ENCODE data around the gene ACP1.

ACP1 gene

DNA sequence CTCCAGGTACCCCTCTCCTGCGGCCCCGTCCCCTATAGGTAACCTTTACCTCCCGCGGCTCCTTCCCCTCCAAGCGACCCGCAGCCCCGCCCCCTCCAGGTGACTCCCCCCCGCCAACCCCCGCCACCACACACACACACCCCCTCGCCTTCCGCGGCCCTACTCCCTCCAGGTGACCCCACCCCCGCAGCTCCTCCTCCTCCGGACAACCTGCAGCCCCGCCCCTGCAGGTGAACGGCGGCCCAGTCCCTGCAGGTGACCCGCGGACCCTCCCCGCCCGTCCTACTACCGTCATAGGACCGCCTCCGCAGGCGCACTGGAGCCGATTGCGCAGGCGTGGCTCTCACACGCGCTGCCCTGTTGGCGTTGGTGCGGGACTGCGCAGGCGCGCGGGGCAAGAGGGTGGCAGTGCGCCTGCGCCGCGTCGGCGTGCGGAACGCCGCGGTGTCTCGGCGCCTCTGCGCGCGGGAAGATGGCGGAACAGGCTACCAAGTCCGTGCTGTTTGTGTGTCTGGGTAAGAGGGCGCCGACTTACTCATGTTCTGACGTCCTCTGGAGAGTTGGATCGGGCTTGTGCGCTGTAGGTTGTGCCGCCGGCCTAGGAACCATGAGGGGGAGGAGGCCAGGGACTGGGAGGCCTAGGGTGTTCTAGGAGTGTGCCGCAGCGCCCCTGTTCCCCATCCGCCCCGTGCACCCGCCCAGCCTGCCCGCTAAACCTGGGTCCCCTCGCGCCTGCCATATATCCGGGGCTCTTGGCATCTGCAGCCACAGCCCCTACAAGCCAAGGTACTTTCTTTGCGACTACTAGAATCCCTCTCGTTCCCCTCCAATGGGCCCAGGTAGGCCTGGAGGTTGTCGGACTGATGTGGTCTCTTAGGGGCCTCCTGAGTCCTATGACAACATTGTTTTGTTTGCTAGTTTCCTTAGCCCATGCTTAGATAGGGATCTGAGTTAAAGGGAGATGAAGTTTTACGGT, at the start of gene ACP1:
Gene ACP1 (plus strand): TSS at position 455 of the 976 bp plus-strand sequence. CDS start 18 bp downstream, at position 473.
- peak within 1 kb of the TSS; percentile 97 for H3K4me3 ChIP-seq (ENCODE audit: low read depth, low read length)
- CTCF ChIA-PET: interaction anchor here (1.0 to 1.9 kb wide), 3 partner anchors 10 to 25 kb away, joined by 3 to 8 read pairs (median 4); no protein-coding TSS in a partner anchor
- DNase-seq (ENCODE audit: low read depth, low spot score): peak; percentile 54
- POLR2A ChIA-PET: no interaction called here
- TF ChIP-seq, protein P1, sequence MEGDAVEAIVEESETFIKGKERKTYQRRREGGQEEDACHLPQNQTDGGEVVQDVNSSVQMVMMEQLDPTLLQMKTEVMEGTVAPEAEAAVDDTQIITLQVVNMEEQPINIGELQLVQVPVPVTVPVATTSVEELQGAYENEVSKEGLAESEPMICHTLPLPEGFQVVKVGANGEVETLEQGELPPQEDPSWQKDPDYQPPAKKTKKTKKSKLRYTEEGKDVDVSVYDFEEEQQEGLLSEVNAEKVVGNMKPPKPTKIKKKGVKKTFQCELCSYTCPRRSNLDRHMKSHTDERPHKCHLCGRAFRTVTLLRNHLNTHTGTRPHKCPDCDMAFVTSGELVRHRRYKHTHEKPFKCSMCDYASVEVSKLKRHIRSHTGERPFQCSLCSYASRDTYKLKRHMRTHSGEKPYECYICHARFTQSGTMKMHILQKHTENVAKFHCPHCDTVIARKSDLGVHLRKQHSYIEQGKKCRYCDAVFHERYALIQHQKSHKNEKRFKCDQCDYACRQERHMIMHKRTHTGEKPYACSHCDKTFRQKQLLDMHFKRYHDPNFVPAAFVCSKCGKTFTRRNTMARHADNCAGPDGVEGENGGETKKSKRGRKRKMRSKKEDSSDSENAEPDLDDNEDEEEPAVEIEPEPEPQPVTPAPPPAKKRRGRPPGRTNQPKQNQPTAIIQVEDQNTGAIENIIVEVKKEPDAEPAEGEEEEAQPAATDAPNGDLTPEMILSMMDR (IDR thresholded peaks at IDR 0.05; ENCODE audit: insufficient read depth, low read length, missing control alignments): no peak

DNA sequence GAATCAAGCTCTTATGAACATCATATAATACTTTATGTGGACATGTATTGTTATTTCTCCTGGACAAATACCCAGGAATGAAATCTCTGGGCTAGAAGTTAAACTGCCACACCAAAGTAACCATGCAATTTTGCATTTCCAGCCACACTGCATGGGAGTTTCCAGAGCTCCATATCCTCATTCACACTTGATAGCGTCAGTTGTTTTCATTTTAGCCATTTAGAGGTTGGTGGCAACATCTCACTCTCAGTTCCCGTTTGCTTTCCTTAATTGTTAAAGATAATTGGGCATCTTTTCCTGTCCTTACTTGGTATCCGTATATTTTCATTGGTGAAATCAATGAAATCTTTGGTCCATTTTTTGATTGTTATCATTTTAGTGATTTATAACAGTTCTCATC, 48.7 kb upstream of the ACP1 start:
- CTCF ChIA-PET: no interaction called here
- DNase-seq (ENCODE audit: low read depth, low spot score): no peak
- H3K4me3 ChIP-seq (ENCODE audit: low read depth, low read length): no peak overlapping the region
- POLR2A ChIA-PET: no interaction called here
- TF ChIP-seq, protein P1 (IDR thresholded peaks at IDR 0.05; ENCODE audit: insufficient read depth, low read length, missing control alignments): no peak

DNA sequence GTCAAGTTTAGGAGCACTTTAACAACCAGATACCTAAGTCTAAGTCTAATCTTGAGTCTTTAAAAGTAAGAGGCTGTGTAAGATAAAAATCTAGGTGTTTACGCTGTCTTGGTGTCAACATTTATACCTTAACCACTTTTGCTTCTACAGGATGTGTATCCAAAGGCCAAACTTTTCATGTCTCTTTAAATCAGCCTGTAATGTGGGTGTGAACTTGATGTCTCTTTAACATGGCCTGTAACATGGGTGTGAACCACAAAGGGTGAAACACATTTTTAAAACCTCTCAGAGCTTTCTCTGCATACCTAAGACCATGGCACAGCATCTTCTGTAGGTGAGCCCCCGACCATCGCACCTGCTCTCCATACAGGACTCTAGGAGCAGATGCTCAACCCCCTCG, 41.3 kb upstream of the ACP1 start:
- POLR2A ChIA-PET: no interaction called here
- CTCF ChIA-PET: interaction anchor here (1.7 kb wide), 1 partner anchor 24 kb away, joined by 5 read pairs; no protein-coding TSS in a partner anchor
- no peak for DNase-seq (ENCODE audit: low read depth, low spot score)
- TF ChIP-seq, protein P1 (IDR thresholded peaks at IDR 0.05; ENCODE audit: insufficient read depth, low read length, missing control alignments): no peak
- no peak overlapping the region for H3K4me3 ChIP-seq (ENCODE audit: low read depth, low read length)

DNA sequence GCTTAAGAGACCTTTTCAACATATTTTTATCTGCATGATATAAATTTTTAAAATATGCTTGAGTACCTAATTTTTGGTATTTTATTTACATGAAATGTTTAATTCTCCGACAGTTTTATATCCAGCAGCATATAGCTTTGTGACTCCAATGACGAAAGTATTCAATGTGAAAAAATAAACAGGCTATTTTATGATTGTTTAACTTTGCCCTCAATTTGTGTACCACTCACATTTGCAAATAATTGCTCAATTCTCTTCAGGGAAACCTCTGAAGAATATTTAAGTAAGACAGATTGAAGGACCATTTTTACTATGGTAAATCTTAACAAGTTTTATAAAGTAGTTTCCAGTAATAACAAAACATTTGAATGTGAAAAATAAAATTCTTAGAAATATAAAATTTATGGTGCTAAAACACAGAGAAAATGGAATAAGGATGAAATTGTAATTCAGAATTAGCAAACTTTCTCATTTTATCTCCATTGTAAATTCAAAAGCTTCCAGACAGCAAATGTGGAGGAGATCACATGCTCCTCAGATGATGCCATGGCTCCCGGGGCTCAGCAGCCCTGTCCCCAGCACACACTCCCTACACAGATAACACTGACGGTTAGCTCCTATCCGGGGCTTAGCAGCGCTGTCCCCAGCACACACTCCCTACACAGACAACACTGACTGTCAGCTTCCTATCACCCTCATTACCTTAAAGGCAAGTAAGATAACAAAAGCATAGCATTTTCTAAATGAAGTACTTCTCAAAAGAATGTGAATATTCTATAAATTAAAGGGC, 40.6 kb upstream of the ACP1 start:
- POLR2A ChIA-PET: no interaction called here
- TF ChIP-seq, protein P1 (IDR thresholded peaks at IDR 0.05; ENCODE audit: insufficient read depth, low read length, missing control alignments): no peak

DNA sequence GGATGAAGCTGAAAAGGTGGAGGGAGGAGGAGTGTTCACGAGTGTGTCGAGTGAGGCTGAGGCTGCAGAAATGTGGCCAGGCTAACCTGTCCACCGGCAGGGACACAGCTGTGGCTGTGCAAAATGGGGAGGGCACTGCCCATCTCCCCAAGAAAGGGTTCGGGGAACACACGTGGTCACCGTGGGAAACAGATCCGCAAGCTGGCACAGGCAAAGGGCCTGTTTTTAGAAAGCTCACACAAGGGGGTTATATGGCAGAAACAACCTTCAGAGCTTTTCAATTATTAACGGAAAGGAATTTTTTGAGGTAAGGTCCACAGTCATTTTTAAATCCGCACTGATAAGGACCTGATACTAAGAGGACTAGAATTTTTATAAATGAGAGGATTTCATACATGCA, 36.6 kb upstream of the ACP1 start:
- no peak for DNase-seq (ENCODE audit: low read depth, low spot score)
- ChIA-PET CTCF (interaction anchor here (1.1 kb wide), 1 partner anchor 18 kb away, joined by 3 read pairs; no protein-coding TSS in a partner anchor), POLR2A (no interaction called here)
- H3K4me3 ChIP-seq (ENCODE audit: low read depth, low read length): no peak overlapping the region
- TF ChIP-seq, protein P1 (IDR thresholded peaks at IDR 0.05; ENCODE audit: insufficient read depth, low read length, missing control alignments): no peak

More for the DNA sequence above, 40.6 kb upstream of the ACP1 start:
- CTCF ChIA-PET: interaction anchor here (1.4 to 1.7 kb wide), 2 partner anchors 23 to 66 kb away, joined by 3 to 5 read pairs; no protein-coding TSS in a partner anchor
- no peak overlapping the region for H3K4me3 ChIP-seq (ENCODE audit: low read depth, low read length)
- DNase-seq (ENCODE audit: low read depth, low spot score): no peak
